GM12878 (cell line): ENCODE data around the gene DNAJC25.

Source experiments
- CEBPZ ChIP-seq: fragments of 150-350 bp; IDR thresholded peaks from 2 replicates; pipeline ENCODE4 v1.6.1; 2016; ENCODE audit warnings: low read depth, low read length
- CTCF ChIP-seq, 3 experiments: IDR thresholded peaks in 2 of 3; conservative IDR thresholded peaks in 1 of 3; 2 replicates each; pipeline ENCODE4 v1.5.1; 2011; ENCODE audit warnings: low read depth in 3 of 3, low read length in 3 of 3, mild to moderate bottlenecking in 3 of 3, control low read depth in 2 of 3, moderate library complexity in 2 of 3, inconsistent platforms in 1 of 3, mixed read lengths in 1 of 3; ENCODE audit not compliant: control insufficient read depth in 2 of 3, insufficient read depth in 1 of 3; ENCODE audit errors: extremely low read depth in 1 of 3
- ETV6 ChIP-seq, 2 experiments: fragments of 450-650 bp in 1 of 2; IDR thresholded peaks in 1 of 2; conservative IDR thresholded peaks in 1 of 2; 2 replicates each; pipeline ENCODE4 v1.6.1; 2014; ENCODE audit warnings: antibody characterized with exemption in 1 of 2, borderline replicate concordance in 1 of 2, low read depth in 1 of 2, mild to moderate bottlenecking in 1 of 2, moderate library complexity in 1 of 2
- JUNB ChIP-seq: IDR thresholded peaks from 2 replicates; pipeline ENCODE4 v1.6.1; 2016; ENCODE audit warnings: antibody characterized with exemption, mild to moderate bottlenecking
- POLR2A ChIP-seq: IDR thresholded peaks from 2 replicates; pipeline ENCODE4 v1.6.1; 2011; ENCODE audit warnings: low read depth, mild to moderate bottlenecking, low read length
- RFX5 ChIP-seq: IDR thresholded peaks from 2 replicates; pipeline ENCODE4 v1.6.1; 2011; ENCODE audit warnings: low read depth, low read length, improper control_type of control experiment
- SIN3A ChIP-seq: IDR thresholded peaks from 2 replicates; pipeline ENCODE4 v1.6.1; 2012; ENCODE audit warnings: low read depth, low read length, improper control_type of control experiment
- SIX5 ChIP-seq: IDR thresholded peaks from 2 replicates; pipeline ENCODE4 v1.6.1; 2011; ENCODE audit warnings: mild to moderate bottlenecking, low read depth, low read length, moderate library complexity; ENCODE audit not compliant: severe bottlenecking
- SKIL ChIP-seq: fragments of 450-650 bp; IDR thresholded peaks from 2 replicates; pipeline ENCODE4 v1.6.1; 2017; ENCODE audit warnings: mild to moderate bottlenecking, low read depth, inconsistent platforms; ENCODE audit not compliant: poor library complexity, severe bottlenecking
- SUZ12 ChIP-seq: fragments of 200-600 bp; sonication (generic); IDR thresholded peaks from one replicate; pipeline ENCODE4 v1.6.1; 2018; ENCODE audit warnings: antibody characterized with exemption, mild to moderate bottlenecking; ENCODE audit not compliant: unreplicated experiment
- TAF1 ChIP-seq: IDR thresholded peaks from 2 replicates; pipeline ENCODE4 v1.6.1; 2011; ENCODE audit warnings: mild to moderate bottlenecking, low read depth, low read length, borderline replicate concordance

- TF ChIP-seq SIX5 (no peak), RFX5 (no peak), SKIL (no peak), CTCF (IDR thresholded peaks at IDR 0.05 in 2 of 3, conservative IDR thresholded peaks at IDR 0.05 in 1 of 3; ENCODE audit: control insufficient read depth in 2 of 3, extremely low read depth in 1 of 3, insufficient read depth in 1 of 3, low read depth in 3 of 3, low read length in 3 of 3) (no peak), ETV6 (conservative IDR thresholded peaks at IDR 0.05 in 1 of 2, IDR thresholded peaks at IDR 0.05 in 1 of 2; ENCODE audit: borderline replicate concordance in 1 of 2, low read depth in 1 of 2) (no peak), CEBPZ (no peak), TAF1 (no peak), SUZ12 (no peak), SIN3A (no peak), JUNB (no peak), POLR2A (no peak)
These were observed 21.0 kb upstream of the DNAJC25 start for GRCh38 chr9:111610149-111610548.
